ENCODE data around the gene KATNAL2. TPM values are rescaled to one million over a fixed set of nuclear protein-coding genes. Genes with fewer than 3 reads are reported as not detected.

KATNAL2 gene
- total RNA-seq, 2 donors from 2014 or later: 1.3 to 2.2 TPM

- Histone ChIP-seq H3K4me1 (no peaks in the 10 kb centered on the region), H3K27ac (peak overlapping the region; percentile 88), H3K9me3 (no peaks in the 10 kb centered on the region), H3K27me3 (no peaks in the 10 kb centered on the region), H3K9ac (ENCODE audit: low read depth in 2 of 2, low read length in 2 of 2) (peak overlapping the region; percentile 91 to 92), H3K36me3 (no peaks in the 10 kb centered on the region), H3K4me3 (peak overlapping the region; percentile 72)
- peak; percentile 34 for DNase-seq
- intact Hi-C loops (cut with DNase I): no loop called here
- TF ChIP-seq, protein P1, sequence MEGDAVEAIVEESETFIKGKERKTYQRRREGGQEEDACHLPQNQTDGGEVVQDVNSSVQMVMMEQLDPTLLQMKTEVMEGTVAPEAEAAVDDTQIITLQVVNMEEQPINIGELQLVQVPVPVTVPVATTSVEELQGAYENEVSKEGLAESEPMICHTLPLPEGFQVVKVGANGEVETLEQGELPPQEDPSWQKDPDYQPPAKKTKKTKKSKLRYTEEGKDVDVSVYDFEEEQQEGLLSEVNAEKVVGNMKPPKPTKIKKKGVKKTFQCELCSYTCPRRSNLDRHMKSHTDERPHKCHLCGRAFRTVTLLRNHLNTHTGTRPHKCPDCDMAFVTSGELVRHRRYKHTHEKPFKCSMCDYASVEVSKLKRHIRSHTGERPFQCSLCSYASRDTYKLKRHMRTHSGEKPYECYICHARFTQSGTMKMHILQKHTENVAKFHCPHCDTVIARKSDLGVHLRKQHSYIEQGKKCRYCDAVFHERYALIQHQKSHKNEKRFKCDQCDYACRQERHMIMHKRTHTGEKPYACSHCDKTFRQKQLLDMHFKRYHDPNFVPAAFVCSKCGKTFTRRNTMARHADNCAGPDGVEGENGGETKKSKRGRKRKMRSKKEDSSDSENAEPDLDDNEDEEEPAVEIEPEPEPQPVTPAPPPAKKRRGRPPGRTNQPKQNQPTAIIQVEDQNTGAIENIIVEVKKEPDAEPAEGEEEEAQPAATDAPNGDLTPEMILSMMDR (IDR thresholded peaks at IDR 0.05): no peak
These were observed 233.5 kb downstream of the KATNAL2 start for GRCh38 chr18:47150824-47151366.

DNA sequence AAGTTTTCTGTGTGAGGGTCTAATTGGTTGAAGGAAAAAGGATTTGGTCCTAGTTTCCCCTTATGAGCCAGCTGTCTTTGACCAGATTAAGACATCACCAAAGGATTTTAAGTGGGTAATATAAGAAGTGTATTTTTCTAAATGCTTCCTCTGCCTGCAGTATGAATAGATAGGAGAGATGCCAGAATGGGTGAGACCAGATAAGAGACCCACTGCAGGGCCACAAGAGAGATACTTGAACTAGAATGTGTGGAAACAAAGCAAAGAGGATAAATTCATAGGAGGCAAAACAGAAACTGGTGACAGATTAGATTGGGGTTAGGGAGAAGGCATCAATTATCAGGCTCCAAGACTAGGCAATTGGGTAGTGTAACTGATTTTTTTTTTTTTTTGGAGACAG lies 234.0 kb downstream of the KATNAL2 start:
- Histone ChIP-seq H3K36me3 (no peaks in the 10 kb centered on the region), H3K9ac (ENCODE audit: low read depth in 2 of 2, low read length in 2 of 2) (peak overlapping the region in 1 of 2 donors; percentile 92), H3K27me3 (no peaks in the 10 kb centered on the region), H3K27ac (no peak overlapping the region), H3K9me3 (no peaks in the 10 kb centered on the region), H3K4me3 (no peak overlapping the region), H3K4me1 (no peaks in the 10 kb centered on the region)
- no peak for DNase-seq
- intact Hi-C loops (cut with DNase I): no loop called here
- TF ChIP-seq, protein P1 (IDR thresholded peaks at IDR 0.05): no peak

Other genes with a start within 250 kb of the KATNAL2 start
- gene ST8SIA5, start 160.5 kb upstream of the KATNAL2 start, total RNA-seq: under 1 TPM; 0.32 to 0.37 TPM
- gene PIAS2, start 95 bp upstream of the KATNAL2 start, total RNA-seq: 10 to 100 TPM; 29.0 to 42.0 TPM
- gene ELOA2, start 118.0 kb downstream of the KATNAL2 start, total RNA-seq: not detected
- gene HDHD2, start 232.9 kb downstream of the KATNAL2 start, total RNA-seq: 10 to 100 TPM; 24.5 to 33.4 TPM

Data from colonic mucosa (tissue), 4 donors.